SK-N-DZ (cell line): Measurements from ENCODE around the gene GRIA4.

Experiments used
- DNase-seq: peaks from one replicate; pipeline ENCODE4 v3.0.0-alpha.2; 2015; ENCODE audit warnings: low spot score

Gene GRIA4

GRCh38 chr11:105786741-105787140 lies 176.9 kb downstream of the GRIA4 start:
- no peak for DNase-seq

GRCh38 chr11:105789579-105790420 lies 179.9 kb downstream of the GRIA4 start:
- no peak for DNase-seq

DNA sequence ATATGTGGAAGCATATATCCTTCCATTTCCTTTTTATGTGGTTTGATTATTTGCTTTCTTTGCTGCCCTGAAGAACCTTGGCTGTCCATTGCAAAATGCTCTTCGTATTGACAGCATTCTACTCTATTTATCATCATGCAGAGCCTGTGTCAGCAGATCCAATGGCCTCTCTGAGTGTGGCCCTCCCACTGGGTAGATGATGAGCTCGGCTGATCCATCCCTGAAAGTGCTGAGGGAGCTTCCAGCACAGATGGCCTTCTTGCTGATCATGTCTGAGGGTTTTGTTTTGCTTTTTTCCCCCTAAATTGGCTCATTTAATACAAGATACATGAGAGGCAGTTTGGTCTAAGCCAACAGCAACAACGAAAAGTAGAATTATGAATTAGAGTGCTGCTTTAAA lies 181.0 kb downstream of the GRIA4 start:
- no peak for DNase-seq

DNA sequence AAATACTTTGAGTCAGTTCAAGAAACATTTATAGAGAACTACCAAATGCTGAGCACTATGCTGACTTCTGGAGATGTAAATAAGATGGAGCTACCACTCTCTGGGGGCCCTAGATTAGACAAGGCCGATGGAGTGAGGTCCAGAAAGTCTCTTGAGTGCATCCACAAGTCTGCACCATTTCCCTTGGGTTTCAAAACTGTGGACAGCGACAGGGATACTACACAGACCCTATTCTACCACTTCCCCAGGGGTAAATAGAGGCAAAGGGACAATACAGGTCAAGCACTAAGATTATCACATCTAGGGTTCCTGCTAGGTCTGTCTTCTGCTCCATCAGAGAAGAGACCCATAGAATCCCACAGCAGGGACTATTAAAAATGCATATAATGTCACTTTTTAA lies 183.2 kb downstream of the GRIA4 start:
- no peak for DNase-seq

GRCh38 chr11:105799263-105799662 lies 189.4 kb downstream of the GRIA4 start:
- DNase-seq = no peak

DNA sequence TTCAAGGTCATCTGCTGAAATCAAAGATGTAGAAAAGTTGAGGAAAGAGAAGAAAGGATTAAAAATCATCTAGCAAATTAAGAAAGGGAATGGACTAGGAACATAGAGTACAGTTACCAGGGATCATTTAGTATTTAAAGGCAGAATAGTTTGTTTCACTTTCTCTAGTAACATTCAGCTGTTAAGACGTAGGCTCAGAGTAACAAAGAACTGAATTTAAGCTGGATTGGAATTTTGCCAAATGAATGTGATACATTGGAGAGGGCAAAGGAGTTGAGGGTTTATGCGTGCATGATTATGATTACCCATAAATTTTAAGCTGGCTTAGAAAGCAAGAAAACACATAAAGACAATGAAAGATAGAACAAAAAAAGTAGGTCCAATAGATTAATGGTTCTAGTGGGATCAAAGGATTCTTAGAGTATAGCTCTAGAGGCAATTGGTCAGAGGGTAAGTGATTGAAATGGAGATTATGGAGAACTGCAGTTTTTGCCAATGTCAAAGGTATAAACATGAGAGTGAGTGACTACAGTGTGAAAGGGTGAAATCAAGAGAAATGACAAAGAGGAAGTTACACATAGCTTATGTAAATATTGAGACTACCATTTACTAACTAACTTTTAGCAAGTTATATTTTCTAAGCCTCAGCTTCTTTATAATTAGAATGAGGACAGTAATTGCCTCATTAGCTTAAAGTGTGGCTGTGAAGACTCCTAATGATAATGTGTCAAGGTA lies 190.0 kb downstream of the GRIA4 start:
- no peak for DNase-seq

DNA sequence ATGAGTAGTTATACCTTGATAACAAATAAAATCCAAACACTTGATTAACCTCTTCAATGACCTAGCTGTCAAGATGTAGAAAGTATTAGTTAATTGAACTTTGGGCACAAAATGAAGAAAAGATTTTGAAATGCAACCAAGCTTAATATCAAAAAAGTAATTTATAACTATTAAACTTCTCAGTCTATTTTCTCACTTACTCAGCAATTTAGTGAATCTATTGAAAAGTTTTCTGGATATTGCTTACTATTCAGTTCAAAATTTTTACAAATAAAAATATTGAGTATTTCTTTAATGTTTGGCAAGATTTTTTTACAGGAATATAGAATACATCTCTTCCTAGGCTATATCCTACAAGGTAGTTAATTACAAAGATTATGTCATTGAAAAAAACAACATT lies 192.5 kb downstream of the GRIA4 start:
- DNase-seq = no peak

DNA sequence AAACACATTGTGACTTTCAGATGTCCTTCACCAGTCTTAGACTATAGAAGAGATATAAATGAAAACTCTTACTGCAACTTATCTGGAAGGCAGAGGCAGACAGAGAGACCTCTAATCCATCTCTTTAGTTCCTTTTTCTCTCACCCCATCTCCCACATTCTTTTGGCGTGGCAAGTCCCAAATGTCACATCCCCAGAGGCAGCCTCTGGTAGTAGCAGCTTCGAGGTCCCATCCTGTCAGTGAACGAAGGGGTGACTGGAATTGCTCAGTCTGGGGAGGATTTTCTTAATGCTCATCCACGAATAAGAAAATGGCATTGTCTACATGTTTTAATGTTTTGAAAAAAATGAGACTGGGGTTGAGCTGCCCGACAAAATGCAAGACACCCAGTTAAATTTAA lies 201.4 kb downstream of the GRIA4 start:
- no peak for DNase-seq

DNA sequence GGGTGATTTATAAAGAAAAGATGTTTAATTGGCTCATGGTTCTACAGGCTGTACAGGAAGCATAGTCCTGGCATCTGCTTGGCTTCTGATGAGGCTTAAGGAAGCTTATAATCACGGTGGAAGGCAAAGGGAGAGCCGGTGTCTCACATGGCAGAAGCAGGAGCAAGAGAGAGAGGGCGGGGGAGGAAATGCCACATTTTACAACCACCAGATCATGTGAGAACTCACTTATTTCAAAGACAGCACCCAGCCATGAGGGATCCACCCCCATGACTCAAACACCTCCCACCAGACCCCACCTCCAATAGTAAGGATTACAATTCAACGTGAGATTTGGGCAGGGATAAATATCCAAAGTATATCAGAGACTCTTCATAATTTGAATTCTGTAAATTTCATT lies 211.5 kb downstream of the GRIA4 start:
- no peak for DNase-seq

GRCh38 chr11:105821781-105822180 lies 211.9 kb downstream of the GRIA4 start:
- no peak for DNase-seq

DNA sequence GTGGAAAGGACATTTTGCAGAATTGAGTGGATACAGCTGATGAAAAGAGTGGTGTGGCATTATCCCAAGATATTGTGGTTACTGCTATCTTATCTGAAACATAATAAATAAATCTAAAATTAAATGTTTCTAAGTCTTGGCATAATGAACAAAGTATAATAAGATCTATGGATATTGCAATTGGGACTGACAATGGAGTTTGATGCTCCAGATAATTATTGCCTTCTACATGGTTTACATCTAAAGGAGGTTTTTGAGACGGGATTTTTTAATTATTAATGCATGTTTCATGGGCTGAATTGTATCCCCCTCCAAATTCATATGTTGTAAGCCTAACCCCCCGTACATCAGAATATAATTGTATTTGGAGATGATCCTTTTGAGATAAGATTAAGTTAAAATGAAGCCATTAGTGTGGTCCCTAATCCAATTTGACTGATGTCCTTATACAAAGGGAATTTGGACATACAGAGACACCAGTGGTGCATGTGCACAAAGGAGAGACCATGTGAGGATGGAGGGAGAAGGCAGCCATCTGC lies 213.7 kb downstream of the GRIA4 start:
- DNase-seq = peak; percentile 80

GRCh38 chr11:105824457-105825013 lies 214.7 kb downstream of the GRIA4 start:
- DNase-seq = no peak

GRCh38 chr11:105825141-105825540 lies 215.3 kb downstream of the GRIA4 start:
- DNase-seq = no peak

DNA sequence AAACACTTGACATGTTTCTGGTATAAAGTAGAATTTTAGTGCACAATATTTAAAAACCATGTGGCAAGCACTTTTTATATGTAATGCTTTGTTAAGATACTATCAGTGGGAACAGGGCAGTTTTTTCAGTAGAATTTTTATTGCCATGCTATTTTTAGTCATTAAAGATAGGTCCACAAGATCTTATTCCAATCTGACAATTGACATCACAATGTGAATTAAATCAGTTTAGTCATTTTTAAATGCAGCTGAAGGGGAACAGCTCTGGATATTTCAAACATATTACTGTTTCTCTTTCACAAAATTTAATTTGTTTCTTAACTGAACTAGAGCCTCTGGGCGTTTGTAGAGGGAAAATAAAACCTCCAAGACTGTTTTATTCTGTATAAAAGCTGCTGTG lies 218.0 kb downstream of the GRIA4 start:
- DNase-seq = no peak

DNA sequence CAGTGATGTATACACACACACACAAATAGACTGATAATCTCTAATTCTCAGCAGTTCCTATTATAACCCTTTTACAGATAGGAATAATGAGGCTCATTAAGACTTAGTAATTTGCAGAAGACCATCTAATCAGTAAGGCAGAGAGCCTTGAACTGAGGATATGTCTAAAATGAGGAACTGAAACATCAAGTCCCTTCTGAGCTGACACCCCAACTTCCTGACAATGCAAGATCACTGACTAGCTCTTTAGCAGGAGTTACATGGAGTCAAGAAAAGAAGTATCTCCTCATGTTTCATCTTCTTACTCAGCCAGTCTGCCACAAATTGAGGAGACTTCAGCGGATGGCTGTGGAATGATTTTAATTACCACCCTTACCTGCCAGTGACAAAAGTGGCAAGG lies 219.2 kb downstream of the GRIA4 start:
- DNase-seq = no peak

DNA sequence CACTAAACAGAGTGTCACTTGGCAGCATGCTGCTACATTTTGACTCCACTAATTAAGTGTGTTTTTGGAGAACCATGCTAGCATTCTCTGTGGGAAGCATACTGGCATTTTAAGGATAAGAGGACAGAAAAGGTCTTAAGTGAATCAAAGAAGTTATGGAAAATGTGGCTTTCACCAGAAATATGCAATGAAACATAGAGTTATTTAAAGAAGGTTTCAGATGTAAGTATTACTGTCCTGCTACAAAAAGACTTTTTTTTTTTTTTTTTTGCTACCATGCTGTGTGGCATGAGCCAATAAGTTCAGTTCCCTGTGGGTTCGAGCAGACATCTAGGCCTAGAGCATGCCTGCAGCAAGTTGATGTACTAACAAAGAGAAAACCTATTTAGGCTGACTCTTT lies 224.6 kb downstream of the GRIA4 start:
- DNase-seq = no peak

GRCh38 chr11:105838668-105839384 lies 229.0 kb downstream of the GRIA4 start:
- DNase-seq = no peak

GRCh38 chr11:105840391-105840790 lies 230.5 kb downstream of the GRIA4 start:
- no peak for DNase-seq

DNA sequence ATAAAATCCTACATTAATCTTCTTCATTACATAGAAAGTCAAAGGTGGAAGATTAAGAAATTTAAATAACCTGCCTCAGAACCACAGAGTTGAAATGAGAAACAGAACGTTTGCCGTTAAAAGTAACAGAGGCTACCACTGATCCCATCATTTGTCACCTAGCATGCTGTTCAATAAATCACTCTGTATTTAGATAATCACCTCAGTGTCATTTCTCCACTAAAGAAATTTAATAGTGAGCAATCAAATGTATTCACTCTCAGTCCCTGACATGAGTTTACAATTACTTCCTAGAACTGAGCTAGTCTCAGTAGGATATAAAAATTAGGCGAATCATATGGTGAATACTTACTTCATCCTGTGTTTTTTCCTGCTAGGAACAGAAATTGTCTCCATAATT lies 242.5 kb downstream of the GRIA4 start:
- DNase-seq = no peak

DNA sequence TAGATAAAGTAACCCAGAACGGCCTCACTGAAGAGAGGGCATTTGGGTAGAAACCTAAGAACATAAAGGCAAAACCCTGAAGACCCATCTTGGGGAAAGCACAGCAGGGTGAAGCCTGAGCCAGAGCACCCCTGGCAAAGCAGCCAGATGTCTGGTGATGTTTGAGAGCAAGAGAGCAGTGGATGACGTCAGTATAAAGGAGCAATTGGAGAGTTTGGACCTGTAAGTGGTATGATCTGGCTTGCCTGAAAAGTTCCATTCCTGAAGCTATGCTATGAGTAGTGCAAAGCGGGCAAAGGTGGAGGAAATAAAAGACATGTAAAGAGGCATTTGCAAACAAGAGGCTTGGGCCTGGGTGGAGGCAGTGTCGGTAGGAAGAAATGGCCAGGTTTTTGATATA lies 244.4 kb downstream of the GRIA4 start:
- DNase-seq = no peak

DNA sequence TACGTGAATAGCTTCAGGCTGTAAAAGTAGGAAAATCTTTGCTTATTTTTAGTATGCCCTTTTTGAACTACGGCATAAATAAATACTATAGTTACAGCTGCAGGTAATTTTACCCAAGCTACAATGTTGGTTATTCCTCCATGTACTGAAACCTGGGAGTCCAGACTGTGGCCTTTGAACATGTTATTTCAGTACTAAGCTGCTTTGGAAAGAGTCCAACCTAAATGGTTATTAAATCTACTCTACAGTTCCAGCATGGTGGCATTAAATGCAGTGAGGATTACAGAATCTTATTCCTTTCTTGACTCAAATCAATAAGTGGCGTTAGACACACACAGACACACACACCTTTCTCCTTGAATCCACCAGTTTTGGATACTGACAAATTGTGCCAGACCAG lies 247.1 kb downstream of the GRIA4 start:
- DNase-seq = no peak

DNA sequence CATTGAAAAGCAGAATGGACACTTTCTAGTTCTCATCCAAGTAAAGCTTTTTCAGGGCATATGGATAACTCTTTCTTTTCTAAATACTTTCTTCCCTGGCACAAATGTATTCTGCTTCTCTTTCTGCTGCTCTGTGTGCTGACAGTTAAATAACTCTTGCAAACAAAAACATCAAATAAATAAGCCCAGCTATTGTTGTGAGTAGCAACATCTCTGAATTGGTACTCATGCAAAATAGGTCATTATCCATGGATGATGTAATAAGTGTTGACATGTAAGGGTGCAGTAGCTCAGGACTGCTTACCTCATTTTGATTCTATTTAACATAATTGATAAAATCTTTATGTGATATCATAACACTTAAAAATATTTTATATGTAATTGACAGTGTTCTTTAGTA lies 247.9 kb downstream of the GRIA4 start:
- no peak for DNase-seq
